ENCODE measurements around the gene POLDIP2.
"Not testable (repeated sequence)": the region's sequence is repeated elsewhere in the genome, so short reads cannot be mapped to it uniquely, and the experiment has no call there.

Gene POLDIP2

DNA sequence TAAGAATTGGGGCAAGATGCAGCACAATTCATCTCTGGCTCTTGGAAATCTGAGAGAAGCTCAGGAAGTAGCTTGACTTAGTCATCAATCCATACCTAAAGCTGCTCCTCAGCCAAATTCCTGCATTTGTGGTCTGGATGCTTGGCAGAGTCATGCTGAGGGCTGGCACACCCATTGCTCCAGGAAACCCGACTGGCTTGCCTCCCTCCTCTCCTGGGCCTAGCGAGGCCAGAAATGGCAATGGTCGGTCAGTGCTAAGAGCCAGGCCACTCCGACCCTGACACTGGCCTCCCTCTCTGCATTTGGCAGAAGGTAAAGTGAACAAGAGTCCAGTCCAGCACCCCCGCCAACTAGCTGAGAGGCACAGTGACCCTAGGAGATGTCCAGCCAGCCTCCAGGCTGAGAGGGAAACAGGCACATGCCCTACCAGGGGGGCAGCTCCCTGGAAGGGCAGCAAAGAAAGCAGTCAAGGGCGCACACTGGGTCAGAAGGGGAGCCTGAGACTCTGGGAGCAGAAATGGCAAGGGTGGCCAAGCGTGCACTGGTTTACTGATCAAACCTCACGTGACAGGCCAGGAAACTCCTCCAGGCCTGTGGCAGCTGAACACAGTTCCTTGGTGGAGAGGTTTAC, 10.0 kb downstream of the POLDIP2 start:
- Histone ChIP-seq H3K4me1 (ENCODE audit: control insufficient read depth, insufficient read depth, low read length) (no peaks in the 10 kb centered on the region), H3K27ac (ENCODE audit: low read depth, low read length) (no peak overlapping the region), H3K4me3 (ENCODE audit: low read length) (no peak overlapping the region), H3K9ac (ENCODE audit: low read length) (no peak overlapping the region), H3K36me3 (ENCODE audit: control insufficient read depth, insufficient read depth, low read length) (peaks cover 61% of the 10 kb centered on the region), H3K27me3 (ENCODE audit: control insufficient read depth, insufficient read depth, low read length) (no peaks in the 10 kb centered on the region)

GRCh38 chr17:28346746-28347246, 10.5 kb downstream of the POLDIP2 start:
- Histone ChIP-seq H3K27ac (ENCODE audit: low read depth, low read length) (no peak overlapping the region), H3K36me3 (ENCODE audit: control insufficient read depth, insufficient read depth, low read length) (peaks cover 65% of the 10 kb centered on the region), H3K4me1 (ENCODE audit: control insufficient read depth, insufficient read depth, low read length) (no peaks in the 10 kb centered on the region), H3K4me3 (ENCODE audit: low read length) (no peak overlapping the region), H3K9ac (ENCODE audit: low read length) (no peak overlapping the region), H3K27me3 (ENCODE audit: control insufficient read depth, insufficient read depth, low read length) (no peaks in the 10 kb centered on the region)

DNA sequence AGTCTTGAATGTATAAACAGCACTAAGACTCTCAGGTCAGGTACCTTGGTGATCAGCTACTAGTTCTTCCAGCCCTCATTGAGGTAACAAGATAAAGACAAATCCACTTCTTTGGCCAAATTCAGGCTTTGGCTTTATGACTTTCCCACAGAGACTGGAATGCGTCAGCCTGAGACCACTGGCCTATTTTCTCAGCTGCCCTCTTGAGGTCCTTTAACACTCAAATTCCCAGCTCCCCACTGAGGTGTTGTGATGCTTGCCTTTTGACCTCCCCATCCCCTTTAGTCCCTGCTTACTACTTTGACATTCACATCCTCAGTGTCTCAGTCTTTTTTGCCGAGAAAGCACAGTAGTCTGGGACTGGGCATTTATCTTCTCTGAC, 11.1 kb downstream of the POLDIP2 start:
- H3K4me3 ChIP-seq (ENCODE audit: low read length): no peak overlapping the region
- no peaks in the 10 kb centered on the region for H3K27me3 ChIP-seq (ENCODE audit: control insufficient read depth, insufficient read depth, low read length)
- peaks cover 65% of the 10 kb centered on the region for H3K36me3 ChIP-seq (ENCODE audit: control insufficient read depth, insufficient read depth, low read length)
- H3K4me1 ChIP-seq (ENCODE audit: control insufficient read depth, insufficient read depth, low read length): no peaks in the 10 kb centered on the region
- H3K9ac ChIP-seq (ENCODE audit: low read length): no peak overlapping the region
- no peak overlapping the region for H3K27ac ChIP-seq (ENCODE audit: low read depth, low read length)

DNA sequence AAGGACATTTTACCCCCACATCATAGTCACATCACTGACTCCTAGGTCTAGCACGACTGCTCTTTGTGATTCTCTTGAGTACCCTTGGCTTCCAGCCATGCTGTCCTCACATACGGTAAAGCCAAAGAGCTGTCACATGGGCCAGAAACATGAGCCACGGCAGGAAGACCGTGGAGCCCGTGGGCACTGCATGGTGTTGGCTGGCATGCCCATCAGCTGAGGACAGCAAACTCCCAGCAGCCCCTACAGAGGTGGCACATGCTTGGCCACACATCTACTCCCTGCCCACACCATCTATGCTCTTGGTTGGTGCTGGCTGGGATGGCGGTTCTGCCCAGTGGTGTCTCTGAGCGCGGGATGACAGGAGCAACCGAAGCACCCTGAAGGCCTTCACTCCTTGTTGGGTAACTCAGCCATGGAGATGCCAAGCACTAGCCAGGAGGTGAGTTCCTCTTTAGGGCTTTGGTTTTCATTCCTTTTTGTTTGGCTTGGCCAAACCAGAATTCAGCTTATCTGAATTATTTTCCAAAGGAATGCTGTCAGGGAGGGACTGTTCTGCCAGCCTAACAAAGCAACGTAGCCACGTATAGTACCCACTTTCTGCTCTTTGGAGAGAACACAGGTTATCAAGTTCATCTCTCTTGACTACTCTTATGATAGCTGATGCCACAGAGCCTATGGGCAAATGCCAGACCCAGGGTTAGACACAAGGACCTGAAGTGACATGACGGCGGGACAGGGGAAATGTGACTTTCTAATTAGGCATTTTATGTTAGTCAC, 11.7 kb downstream of the POLDIP2 start:
- H3K4me1 ChIP-seq (ENCODE audit: control insufficient read depth, insufficient read depth, low read length): no peaks in the 10 kb centered on the region
- peaks cover 64% of the 10 kb centered on the region for H3K36me3 ChIP-seq (ENCODE audit: control insufficient read depth, insufficient read depth, low read length)
- H3K9ac ChIP-seq (ENCODE audit: low read length): no peak overlapping the region
- no peaks in the 10 kb centered on the region for H3K27me3 ChIP-seq (ENCODE audit: control insufficient read depth, insufficient read depth, low read length)
- no peak overlapping the region for H3K27ac ChIP-seq (ENCODE audit: low read depth, low read length)
- H3K4me3 ChIP-seq (ENCODE audit: low read length): no peak overlapping the region

DNA sequence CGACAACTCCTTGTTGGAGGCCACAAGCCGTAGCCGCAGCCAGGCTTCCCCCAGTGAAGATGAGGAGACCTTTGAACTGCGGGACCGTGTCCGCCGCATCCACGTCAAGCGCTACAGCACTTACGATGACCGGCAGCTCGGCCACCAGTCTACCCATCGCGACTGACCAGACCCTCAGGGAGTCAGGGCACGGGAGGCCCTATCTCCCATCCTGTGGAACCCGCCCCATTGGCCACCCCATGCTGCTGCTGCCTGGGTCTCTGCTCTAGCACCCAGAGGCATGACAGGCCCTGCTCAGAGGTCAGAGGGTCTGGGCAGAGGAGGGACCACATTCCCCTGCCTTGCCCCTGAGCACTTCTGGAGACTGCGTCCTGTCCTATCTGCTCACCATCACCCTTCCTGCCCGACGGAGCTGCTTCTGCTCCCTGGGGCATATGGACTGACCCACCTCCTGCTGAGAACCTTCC, 12.9 kb downstream of the POLDIP2 start:
- no peak overlapping the region for H3K9ac ChIP-seq (ENCODE audit: low read length)
- no peaks in the 10 kb centered on the region for H3K27me3 ChIP-seq (ENCODE audit: control insufficient read depth, insufficient read depth, low read length)
- H3K4me3 ChIP-seq (ENCODE audit: low read length): no peak overlapping the region
- no peak overlapping the region for H3K27ac ChIP-seq (ENCODE audit: low read depth, low read length)
- H3K36me3 ChIP-seq (ENCODE audit: control insufficient read depth, insufficient read depth, low read length): peaks cover 62% of the 10 kb centered on the region
- no peaks in the 10 kb centered on the region for H3K4me1 ChIP-seq (ENCODE audit: control insufficient read depth, insufficient read depth, low read length)

DNA sequence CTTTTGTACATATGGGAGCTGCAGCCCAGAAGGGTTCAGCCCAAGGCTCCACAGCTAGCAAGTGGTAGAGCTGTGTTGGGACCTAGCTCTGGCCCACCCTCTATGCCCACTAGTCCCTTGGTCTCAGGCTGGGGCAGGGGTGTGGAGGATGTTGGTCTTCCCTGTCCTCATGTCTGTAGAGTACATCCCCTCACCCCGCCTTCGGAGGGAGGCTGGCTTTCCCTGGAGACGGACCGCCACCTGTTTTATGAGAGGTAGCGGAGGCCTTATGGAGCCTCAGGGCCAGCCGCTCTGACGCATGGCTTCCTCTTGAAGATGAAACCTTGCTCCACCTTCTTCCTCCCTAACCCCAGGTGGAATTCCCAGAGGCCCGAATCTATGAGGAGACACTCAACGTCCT, 13.3 kb downstream of the POLDIP2 start:
- Histone ChIP-seq H3K36me3 (ENCODE audit: control insufficient read depth, insufficient read depth, low read length) (peaks cover 65% of the 10 kb centered on the region), H3K9ac (ENCODE audit: low read length) (no peak overlapping the region), H3K4me1 (ENCODE audit: control insufficient read depth, insufficient read depth, low read length) (no peaks in the 10 kb centered on the region), H3K4me3 (ENCODE audit: low read length) (no peak overlapping the region), H3K27ac (ENCODE audit: low read depth, low read length) (no peak overlapping the region), H3K27me3 (ENCODE audit: control insufficient read depth, insufficient read depth, low read length) (no peaks in the 10 kb centered on the region)

DNA sequence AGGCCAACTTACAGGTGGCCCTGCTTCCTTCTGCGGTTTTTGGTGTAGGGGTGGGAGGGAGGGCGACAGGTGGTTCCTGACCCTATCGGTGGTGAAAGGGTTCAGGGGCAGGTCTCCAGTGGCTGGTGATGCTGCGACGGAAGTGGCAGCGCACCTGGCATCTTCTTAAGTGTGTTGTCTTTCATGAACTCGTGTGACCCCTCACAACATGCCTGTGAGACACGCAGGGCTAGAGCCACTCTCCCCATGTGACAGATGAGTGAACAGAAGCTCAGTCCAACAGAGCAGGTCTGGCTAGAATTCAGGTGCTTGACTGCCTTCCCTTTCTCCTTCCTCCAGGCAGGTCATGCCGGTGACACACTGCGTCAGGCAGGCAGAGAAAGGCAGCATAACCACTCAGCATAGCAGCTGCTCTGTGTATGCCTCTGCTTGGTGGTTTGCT, 13.8 kb downstream of the POLDIP2 start:
- Histone ChIP-seq H3K4me3 (ENCODE audit: low read length) (no peak overlapping the region), H3K9ac (ENCODE audit: low read length) (no peak overlapping the region), H3K27me3 (ENCODE audit: control insufficient read depth, insufficient read depth, low read length) (no peaks in the 10 kb centered on the region), H3K27ac (ENCODE audit: low read depth, low read length) (no peak overlapping the region), H3K36me3 (ENCODE audit: control insufficient read depth, insufficient read depth, low read length) (peaks cover 60% of the 10 kb centered on the region), H3K4me1 (ENCODE audit: control insufficient read depth, insufficient read depth, low read length) (no peaks in the 10 kb centered on the region)

DNA sequence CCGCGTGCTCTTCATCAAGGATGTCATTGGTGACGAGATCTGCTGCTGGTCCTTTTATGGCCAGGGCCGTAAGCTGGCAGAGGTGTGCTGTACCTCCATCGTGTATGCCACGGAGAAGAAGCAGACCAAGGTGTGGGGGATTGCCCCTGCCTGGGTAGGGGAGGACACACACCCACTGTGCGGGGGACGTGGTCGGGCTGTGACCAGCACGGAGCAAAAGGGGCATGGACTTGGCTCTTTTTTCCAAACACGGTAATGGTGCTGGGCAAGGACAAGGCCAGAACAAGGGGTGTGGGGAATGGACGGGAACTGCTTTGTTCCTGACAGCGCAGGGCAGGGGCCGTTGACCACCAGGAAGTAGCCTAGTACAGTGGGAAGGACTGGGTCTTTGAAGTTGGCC, 15.0 kb downstream of the POLDIP2 start:
- H3K4me1 ChIP-seq (ENCODE audit: control insufficient read depth, insufficient read depth, low read length): no peaks in the 10 kb centered on the region
- H3K27me3 ChIP-seq (ENCODE audit: control insufficient read depth, insufficient read depth, low read length): no peaks in the 10 kb centered on the region
- H3K4me3 ChIP-seq (ENCODE audit: low read length): no peak overlapping the region
- H3K36me3 ChIP-seq (ENCODE audit: control insufficient read depth, insufficient read depth, low read length): peaks cover 51% of the 10 kb centered on the region
- no peak overlapping the region for H3K27ac ChIP-seq (ENCODE audit: low read depth, low read length)
- H3K9ac ChIP-seq (ENCODE audit: low read length): no peak overlapping the region

DNA sequence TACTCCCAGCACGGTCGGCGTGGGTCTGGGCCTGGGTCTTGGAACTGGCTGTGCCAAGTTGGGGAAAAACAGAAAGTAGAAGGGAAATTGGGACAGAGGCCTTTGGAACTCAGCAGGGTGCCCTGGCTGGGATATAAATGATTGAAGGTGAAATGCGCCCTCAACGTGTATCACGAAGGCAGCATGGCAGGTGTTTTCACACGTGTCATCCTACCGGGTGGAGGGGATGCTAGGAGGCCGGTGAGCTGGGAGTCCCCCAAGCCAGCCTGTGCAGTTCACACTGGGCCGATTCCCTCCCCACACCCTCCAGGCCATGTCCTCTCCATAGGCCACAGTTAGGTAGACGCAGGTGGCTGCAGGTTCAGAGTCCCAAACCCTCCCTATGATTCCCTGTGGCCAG, 15.8 kb downstream of the POLDIP2 start:
- no peak overlapping the region for H3K9ac ChIP-seq (ENCODE audit: low read length)
- no peak overlapping the region for H3K27ac ChIP-seq (ENCODE audit: low read depth, low read length)
- peaks cover 4% of the 10 kb centered on the region for H3K4me1 ChIP-seq (ENCODE audit: control insufficient read depth, insufficient read depth, low read length)
- H3K27me3 ChIP-seq (ENCODE audit: control insufficient read depth, insufficient read depth, low read length): no peaks in the 10 kb centered on the region
- no peak overlapping the region for H3K4me3 ChIP-seq (ENCODE audit: low read length)
- peaks cover 45% of the 10 kb centered on the region for H3K36me3 ChIP-seq (ENCODE audit: control insufficient read depth, insufficient read depth, low read length)

- no peaks in the 10 kb centered on the region for H3K27me3 ChIP-seq (ENCODE audit: control insufficient read depth, insufficient read depth, low read length)
Measured at GRCh38 chr17:28340374-28340773, 17.0 kb downstream of the POLDIP2 start.

DNA sequence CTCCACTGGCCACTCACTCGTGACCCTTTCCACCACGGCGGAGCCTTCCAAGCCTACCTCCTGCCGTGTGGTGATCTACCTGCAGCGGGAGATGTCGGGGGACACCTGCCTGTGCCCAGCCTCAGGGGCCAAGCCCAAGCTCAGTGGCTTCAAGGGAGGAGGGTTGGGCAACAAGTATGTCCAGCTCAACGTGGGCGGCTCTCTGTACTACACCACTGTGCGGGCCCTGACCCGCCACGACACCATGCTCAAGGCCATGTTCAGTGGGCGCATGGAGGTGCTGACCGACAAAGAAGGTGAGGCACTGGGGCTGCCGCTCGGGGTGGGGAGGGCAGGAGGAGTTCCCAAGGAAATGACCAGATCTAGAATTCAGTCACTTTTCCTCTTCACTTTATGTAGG, 17.9 kb downstream of the POLDIP2 start:
- H3K36me3 ChIP-seq (ENCODE audit: control insufficient read depth, insufficient read depth, low read length): peaks cover 37% of the 10 kb centered on the region

More at GRCh38 chr17:28340374-28340773, 17.0 kb downstream of the POLDIP2 start:
- Histone ChIP-seq H3K36me3 (ENCODE audit: control insufficient read depth, insufficient read depth, low read length) (peaks cover 39% of the 10 kb centered on the region), H3K4me3 (ENCODE audit: low read length) (no peak overlapping the region), H3K4me1 (ENCODE audit: control insufficient read depth, insufficient read depth, low read length) (peaks cover 4% of the 10 kb centered on the region), H3K9ac (ENCODE audit: low read length) (no peak overlapping the region), H3K27ac (ENCODE audit: low read depth, low read length) (no peak overlapping the region)

DNA sequence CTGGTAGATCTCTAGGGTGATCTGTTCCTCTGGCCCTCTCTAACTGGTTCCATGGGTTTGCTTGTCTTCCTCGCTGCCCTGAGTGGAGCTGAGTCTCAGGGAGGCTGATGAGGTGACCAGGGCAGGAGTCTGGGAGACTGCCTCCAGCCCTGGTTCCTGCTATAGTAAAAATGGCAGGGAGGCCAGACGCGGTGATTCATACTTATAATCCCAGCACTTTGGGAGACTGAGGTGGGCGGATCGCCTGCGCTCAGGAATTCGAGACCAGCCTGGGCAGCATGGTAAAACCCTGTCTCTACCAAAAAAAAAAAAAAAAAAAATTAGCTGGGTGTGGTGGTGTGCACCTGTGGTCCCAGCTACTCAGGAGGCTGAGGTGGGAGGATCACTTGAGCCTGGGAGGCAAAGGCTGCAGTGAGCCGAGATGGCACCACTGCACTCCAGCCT, 18.5 kb downstream of the POLDIP2 start:
- H3K27ac ChIP-seq (ENCODE audit: low read depth, low read length): not testable (repeated sequence)
- peaks cover 34% of the 10 kb centered on the region for H3K36me3 ChIP-seq (ENCODE audit: control insufficient read depth, insufficient read depth, low read length)

More for the DNA sequence above, 17.9 kb downstream of the POLDIP2 start:
- Histone ChIP-seq H3K27ac (ENCODE audit: low read depth, low read length) (no peak overlapping the region), H3K4me3 (ENCODE audit: low read length) (no peak overlapping the region), H3K9ac (ENCODE audit: low read length) (no peak overlapping the region), H3K27me3 (ENCODE audit: control insufficient read depth, insufficient read depth, low read length) (no peaks in the 10 kb centered on the region), H3K4me1 (ENCODE audit: control insufficient read depth, insufficient read depth, low read length) (peaks cover 6% of the 10 kb centered on the region)

More for the DNA sequence above, 18.5 kb downstream of the POLDIP2 start:
- H3K4me1 ChIP-seq (ENCODE audit: control insufficient read depth, insufficient read depth, low read length); H3K9ac ChIP-seq (ENCODE audit: low read length); H3K27me3 ChIP-seq (ENCODE audit: control insufficient read depth, insufficient read depth, low read length); H3K4me3 ChIP-seq (ENCODE audit: low read length): not testable (repeated sequence)

Data from rectal smooth muscle tissue (tissue), 1 donor.